Measurements from ENCODE around the gene TCF19.

TCF19 gene

GRCh38 chr6:31158140-31158862 lies at the start of gene TCF19:
Gene TCF19, plus strand, starts transcription at chr6:31158589. Its CDS starts 881 bp downstream, at chr6:31159470.
- peak; percentile 99 for DNase-seq (ENCODE audit: low read depth, low spot score)

GRCh38 chr6:31110825-31111582 lies 47.4 kb upstream of the TCF19 start:
- DNase-seq (ENCODE audit: low read depth, low spot score): no peak

GRCh38 chr6:31111712-31112111 lies 46.7 kb upstream of the TCF19 start:
- DNase-seq (ENCODE audit: low read depth, low spot score): no peak

GRCh38 chr6:31112478-31112877 lies 45.9 kb upstream of the TCF19 start, which contains the start of gene C6orf15:
Gene C6orf15, minus strand, starts transcription at chr6:31112575. Its CDS starts 20 bp downstream, at chr6:31112555.
- no peak for DNase-seq (ENCODE audit: low read depth, low spot score)

GRCh38 chr6:31113861-31114540 lies 44.4 kb upstream of the TCF19 start:
- DNase-seq (ENCODE audit: low read depth, low spot score): peak; percentile 69

- peak; percentile 85 for DNase-seq (ENCODE audit: low read depth, low spot score)
Observed at GRCh38 chr6:31114541-31114878, 43.9 kb upstream of the TCF19 start, which contains the start of gene PSORS1C1. Gene PSORS1C1, plus strand, starts transcription at chr6:31114800. Its CDS starts 14,833 bp downstream, at chr6:31129633.

GRCh38 chr6:31114970-31115849 lies 43.2 kb upstream of the TCF19 start:
- DNase-seq (ENCODE audit: low read depth, low spot score): no peak

- DNase-seq (ENCODE audit: low read depth, low spot score): no peak
Observed at GRCh38 chr6:31115941-31116560, 42.3 kb upstream of the TCF19 start.

GRCh38 chr6:31116661-31117385 lies 41.6 kb upstream of the TCF19 start:
- DNase-seq (ENCODE audit: low read depth, low spot score): no peak

GRCh38 chr6:31118178-31118577 lies 40.2 kb upstream of the TCF19 start:
- no peak for DNase-seq (ENCODE audit: low read depth, low spot score)

- DNase-seq (ENCODE audit: low read depth, low spot score): no peak
Observed at GRCh38 chr6:31120151-31120915, 38.1 kb upstream of the TCF19 start, which contains the start of gene CDSN. Gene CDSN, minus strand, starts transcription at chr6:31120446. Its CDS starts 27 bp downstream, at chr6:31120419.

- DNase-seq (ENCODE audit: low read depth, low spot score): no peak
Observed at GRCh38 chr6:31121131-31121790, 37.1 kb upstream of the TCF19 start.

GRCh38 chr6:31122791-31123706 lies 35.3 kb upstream of the TCF19 start:
- DNase-seq (ENCODE audit: low read depth, low spot score): peak; percentile 57

- DNase-seq (ENCODE audit: low read depth, low spot score): no peak
Observed at GRCh38 chr6:31125162-31125561, 33.2 kb upstream of the TCF19 start.

GRCh38 chr6:31125586-31126363 lies 32.6 kb upstream of the TCF19 start:
- no peak for DNase-seq (ENCODE audit: low read depth, low spot score)

GRCh38 chr6:31126396-31127175 lies 31.8 kb upstream of the TCF19 start:
- no peak for DNase-seq (ENCODE audit: low read depth, low spot score)
